GM12878 (cell line): ENCODE data around the gene FMNL2. TPM values are rescaled to one million over a fixed set of nuclear protein-coding genes. Genes with fewer than 3 reads are reported as not detected.

Experiments used
- ATAC-seq: fragments of 200-7000 bp; cut with Tn5 transposase; 3 replicates; pipeline ENCODE4 v1.9.1; 2020; ENCODE audit warnings: mild to moderate bottlenecking, moderate library complexity
- BruUV-seq: library from RNA; stranded (reverse); fragments of 400-500 nt; replicated peaks from 2 replicates; lab custom pipeline; 2021; lab: Mats Ljungman, UMichigan
- CTCF ChIA-PET: fragments of 300-600 bp; sonication (Branson Sonifier 250); formaldehyde crosslinking; extraction: SDS; loops from one replicate; lab custom pipeline; 2021; ENCODE audit warnings: inconsistent platforms; lab: Yijun Ruan, JAX
- POLR2A ChIA-PET: fragments of 350-600 bp; formaldehyde crosslinking; extraction: SDS; loops from one replicate; lab custom pipeline; 2021; ENCODE audit warnings: inconsistent platforms; lab: Charles Lee
- RAD21 ChIA-PET: fragments of 300-600 bp; sonication (Branson Sonifier 250); formaldehyde crosslinking; loops from one replicate; lab custom pipeline; 2023; ENCODE audit warnings: antibody characterized with exemption; ENCODE audit not compliant: unreplicated experiment; lab: Charles Lee
- SMC1A ChIA-PET: fragments of 300-600 bp; sonication (Branson Sonifier 250); formaldehyde crosslinking; loops from one replicate; lab custom pipeline; 2023; ENCODE audit not compliant: unreplicated experiment, uncharacterized antibody; lab: Charles Lee
- DNase-seq: peaks from one replicate; pipeline ENCODE4 v3.0.0-alpha.2; 2011; ENCODE audit warnings: low read depth, low spot score
- FAIRE-seq: peaks from 3 replicates; lab custom pipeline; 2011; peaks lifted over from hg19 to GRCh38; lab: Jason Lieb, UNC
- H2AFZ ChIP-seq: 2 replicates; pipeline ENCODE4 v1.6.0; 2011; ENCODE audit warnings: low read depth, low read length, control low read depth; ENCODE audit not compliant: control insufficient read depth
- H3K27ac ChIP-seq: 2 replicates; pipeline ENCODE4 v1.5.1; 2011; ENCODE audit warnings: control low read depth; ENCODE audit not compliant: control insufficient read depth, insufficient read depth
- H3K27me3 ChIP-seq, 2 experiments: replicated peaks in 1 of 2; 2 replicates each; pipeline versions ENCODE4 v1.6.0 to v1.6.1; 2011; ENCODE audit warnings: low read length in 1 of 2; ENCODE audit not compliant: control insufficient read depth in 2 of 2, insufficient read depth in 2 of 2
- H3K36me3 ChIP-seq, 2 experiments: 2 replicates each; pipeline ENCODE4 v1.5.1; 2011; ENCODE audit warnings: low read length in 1 of 2; ENCODE audit not compliant: control insufficient read depth in 2 of 2, insufficient read depth in 2 of 2
- H3K4me1 ChIP-seq: 2 replicates; pipeline ENCODE4 v1.6.1; 2011; ENCODE audit warnings: mild to moderate bottlenecking, low read length, moderate library complexity, mixed read lengths; ENCODE audit not compliant: control insufficient read depth, insufficient read depth
- H3K4me2 ChIP-seq: 2 replicates; pipeline ENCODE4 v1.6.0; 2011; ENCODE audit warnings: control low read depth; ENCODE audit not compliant: control insufficient read depth, insufficient read depth
- H3K4me3 ChIP-seq: fragments of 200-600 bp; sonication (generic); 2 replicates; pipeline ENCODE4 v1.5.1; 2016
- H3K79me2 ChIP-seq: 2 replicates; pipeline ENCODE4 v1.6.0; 2011; ENCODE audit warnings: low read length; ENCODE audit not compliant: control insufficient read depth, insufficient read depth
- H3K9ac ChIP-seq: 2 replicates; pipeline ENCODE4 v1.8.0; 2011; ENCODE audit warnings: low read length, control low read depth, mixed read lengths; ENCODE audit not compliant: control insufficient read depth, insufficient read depth
- H3K9me3 ChIP-seq: replicated peaks from 3 replicates; pipeline ENCODE4 v1.5.1; 2011; ENCODE audit warnings: mild to moderate bottlenecking, low read length; ENCODE audit not compliant: control insufficient read depth, insufficient read depth
- H4K20me1 ChIP-seq: 2 replicates; pipeline ENCODE4 v1.6.0; 2011; ENCODE audit not compliant: control insufficient read depth, insufficient read depth
- HCFC1 ChIP-seq: fragments of 150-350 bp; IDR thresholded peaks from 2 replicates; pipeline ENCODE4 v1.6.1; 2014; ENCODE audit warnings: low read length
- MEF2B ChIP-seq: fragments of 450-650 bp; IDR thresholded peaks from 2 replicates; pipeline ENCODE4 v1.6.1; 2018; ENCODE audit warnings: mild to moderate bottlenecking, moderate library complexity; ENCODE audit not compliant: partially characterized antibody, poor library complexity, severe bottlenecking
- NBN ChIP-seq: fragments of 450-650 bp; IDR thresholded peaks from 2 replicates; pipeline ENCODE4 v1.6.1; 2016
- POLR2AphosphoS5 ChIP-seq: IDR thresholded peaks from 2 replicates; pipeline ENCODE4 v1.6.1; 2011; ENCODE audit warnings: mild to moderate bottlenecking, low read length, inconsistent platforms
- ZBTB4 ChIP-seq: fragments of 450-650 bp; formaldehyde crosslinking; IDR thresholded peaks from 2 replicates; pipeline ENCODE4 v1.4.0; 2022; ENCODE audit warnings: mild to moderate bottlenecking, moderate library complexity
- WGBS: methylation state at CpG from one replicate; pipeline ENCODE4 v1.1.6; 2016; ENCODE audit warnings: low lambda C conversion rate; ENCODE audit not compliant: insufficient replicate concordance, insufficient coverage; ENCODE audit errors: missing lambda C conversion rate; 5-methylcytosine and 5-hydroxymethylcytosine counted together
- in situ Hi-C: fragments of 300-500 bp; cut with MboI; formaldehyde crosslinking; loops from 9 replicates; pipeline ENCODE4 v1.14.3; 2018; ENCODE audit warnings: mixed read lengths
- intact Hi-C: fragments of 100-400 bp; cut with micrococcal nuclease; formaldehyde crosslinking; loops from one replicate; pipeline ENCODE4 v1.14.2; 2022; ENCODE audit not compliant: unreplicated experiment
- polyA plus RNA-seq, 11 experiments: library from polyadenylated mRNA; depleted of rRNA in 4 of 11; unstranded in 6 of 11; stranded (reverse) in 5 of 11; fragments of >200 nt; fragmentation: Nextera tagmentation in 4 of 11; fragmentation: Illumina TruSeq in 1 of 11; extraction: Ambion mirVana in 4 of 11; extraction: Trizol in 1 of 11; gene quantifications; 1 replicate in 1 of 11; 2 replicates in 10 of 11; pipeline versions ENCODE4 v1.2.1 to v1.2.3, GENCODE V29; 2011 to 2016; ENCODE audit warnings: inconsistent platforms in 2 of 11, missing spikeins in 2 of 11, low read depth in 1 of 11
- total RNA-seq, 4 experiments: library from RNA; depleted of rRNA in 3 of 4; stranded (reverse); fragments of >200 nt in 3 of 4; fragmentation: Illumina TruSeq in 1 of 4; extraction: Trizol in 1 of 4; gene quantifications; 2 replicates each; pipeline versions ENCODE4 v1.2.1 to v1.2.3, GENCODE V29; 2013 to 2021

The FMNL2 gene
- total and polyA plus RNA-seq, 10 of the 15 experiments (the other 5 are each of a cell fraction or from before 2014, with no cell fraction given), result 0.13 to 9.9 (median 0.35) TPM

DNA sequence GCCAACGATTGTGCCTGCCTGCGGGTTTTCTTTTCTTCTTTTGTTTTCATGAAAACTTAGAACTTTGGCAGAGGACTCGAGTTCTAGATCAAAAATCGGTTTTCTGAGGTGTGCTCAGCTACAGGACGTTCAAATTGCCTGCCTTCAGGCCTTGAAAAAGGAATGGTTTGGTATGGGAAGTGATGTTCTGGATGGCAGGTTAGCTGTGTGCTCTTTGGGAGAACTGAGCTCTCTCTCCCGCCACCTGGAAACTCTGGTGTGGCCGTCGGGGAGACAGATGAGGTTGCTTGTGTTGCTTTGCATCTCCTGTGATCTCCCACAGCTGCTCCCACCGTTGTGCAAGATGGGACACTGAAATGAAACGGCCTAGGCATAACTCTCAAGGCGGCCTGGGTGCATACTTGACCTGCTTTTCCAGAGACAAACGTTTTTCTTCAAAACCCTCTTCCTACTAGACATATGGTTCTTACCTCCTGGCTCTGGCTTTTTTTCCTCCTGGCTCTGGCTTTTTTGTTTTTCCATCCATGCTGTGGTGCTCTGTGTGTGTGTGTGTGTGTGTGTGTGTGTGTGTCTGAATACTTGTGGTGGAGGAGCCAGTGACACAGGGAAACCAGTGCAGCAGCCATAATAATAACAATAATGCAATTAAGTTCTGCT lies 2.0 kb downstream of the FMNL2 start:
- BruUV-seq, result no TSS peak
- ATAC-seq (no peak), DNase-seq (no peak), FAIRE-seq (no peak)
- H4K20me1 ChIP-seq, result no peaks in the 10 kb centered on the region
- intact Hi-C loops, result loop anchor here (5.0 kb wide), 8 partner anchors 90 to 300 kb away; partner anchors contain the start of gene STAM2
- H3K9me3 ChIP-seq, result no peaks in the 10 kb centered on the region
- H3K79me2 ChIP-seq, result peaks cover 14% of the 10 kb centered on the region
- CTCF ChIA-PET, result interaction anchor here (0.5 to 2.5 kb wide), 7 partner anchors 17 to 1077 kb away, joined by 3 to 13 read pairs (median 4); no protein-coding TSS in a partner anchor
- POLR2A ChIA-PET, result interaction anchor here (0.6 to 1.7 kb wide), 5 partner anchors 8 to 78 kb away, joined by 3 to 4 read pairs (median 3); no protein-coding TSS in a partner anchor
- peak overlapping the region; percentile 64 for H2AFZ ChIP-seq
- no peak overlapping the region for H3K27ac ChIP-seq
- H3K36me3 ChIP-seq, result no peaks in the 10 kb centered on the region
- H3K9ac ChIP-seq, result peak overlapping the region; percentile 62; the same call in 1 of the 2 replicates
- 51% methylated on average over 12 of the region's 12 CpGs for WGBS
- RAD21 ChIA-PET, result interaction anchor here (1.0 to 3.4 kb wide), 16 partner anchors 9 to 298 kb away, joined by 3 to 17 read pairs (median 4); no protein-coding TSS in a partner anchor
- H3K4me2 ChIP-seq, result peak overlapping the region; percentile 66
- SMC1A ChIA-PET, result interaction anchor here (0.7 to 3.6 kb wide), 23 partner anchors 13 to 277 kb away, joined by 3 to 21 read pairs (median 4); no protein-coding TSS in a partner anchor
- in situ Hi-C loops, result loop anchor here (10.0 kb wide), 1 partner anchor 302 kb away; no protein-coding TSS in a partner anchor
- H3K27me3 ChIP-seq, result no peaks in the 10 kb centered on the region
- no peaks in the 10 kb centered on the region for H3K4me1 ChIP-seq
- TF ChIP-seq POLR2AphosphoS5, result no peak
- TF ChIP-seq HCFC1, result no peak
- TF ChIP-seq MEF2B, result no peak
- no peak for TF ChIP-seq ZBTB4
- no peak for TF ChIP-seq NBN
- peak overlapping the region; percentile 76 for H3K4me3 ChIP-seq
